ENCODE data around the gene AK9.
A peak's percentile ranks its signal among the peaks of the same experiment; 100 is the strongest.
"Not testable (repeated sequence)": the region's sequence is repeated elsewhere in the genome, so short reads cannot be mapped to it uniquely, and the experiment has no call there.

AK9 gene

DNA sequence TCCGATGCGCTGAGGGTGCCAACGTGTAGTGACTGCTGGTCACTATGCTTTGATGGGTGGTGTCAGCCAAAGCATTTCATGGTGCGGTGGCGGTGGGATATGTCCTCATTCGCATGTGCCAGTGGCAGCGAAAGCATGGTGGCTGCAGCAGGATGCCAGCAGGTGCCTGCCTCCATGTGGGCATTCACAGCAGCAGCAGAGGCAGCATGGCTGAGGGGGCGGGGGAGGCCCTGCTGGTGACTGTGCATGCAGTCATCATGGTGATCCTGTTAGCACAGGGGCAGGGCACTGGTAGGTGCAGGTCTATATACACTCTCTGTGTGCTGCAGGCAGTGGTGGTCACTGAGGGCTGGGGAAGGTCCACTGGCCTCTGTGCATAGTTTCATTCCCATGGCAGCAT is 22.1 kb upstream of the AK9 start:
- peaks cover 3% of the 10 kb centered on the region for H3K4me1 Mint-ChIP-seq (ENCODE audit: low read depth)
- H3K27me3 Mint-ChIP-seq = no peaks in the 10 kb centered on the region
- H3K27ac Mint-ChIP-seq = no peak overlapping the region
- peaks cover 10% of the 10 kb centered on the region for H3K36me3 Mint-ChIP-seq
- no peak overlapping the region for H3K4me3 Mint-ChIP-seq
- no peaks in the 10 kb centered on the region for H3K9me3 Mint-ChIP-seq (ENCODE audit: low read depth)

DNA sequence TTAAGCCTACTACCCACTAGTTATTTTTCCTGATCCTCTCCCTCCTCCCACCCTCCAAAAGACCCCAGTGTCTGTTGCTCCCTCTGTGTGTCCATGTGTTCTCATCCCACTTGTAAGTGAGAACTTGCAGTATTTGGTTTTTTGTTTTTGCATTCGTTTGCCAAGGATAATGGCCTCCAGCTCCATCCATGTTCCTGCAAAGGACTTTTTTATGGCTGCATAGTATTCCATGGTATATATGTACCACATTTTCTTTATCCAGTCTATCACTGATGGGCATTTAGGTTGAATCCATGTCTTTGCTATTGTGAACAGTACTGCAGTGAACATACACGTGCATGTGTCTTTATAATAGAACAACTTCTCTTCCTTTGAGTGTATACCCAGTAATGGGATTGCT is 17.1 kb upstream of the AK9 start:
- H3K27ac Mint-ChIP-seq; H3K4me3 Mint-ChIP-seq; H3K27me3 Mint-ChIP-seq; H3K9me3 Mint-ChIP-seq (ENCODE audit: low read depth); H3K36me3 Mint-ChIP-seq: not testable (repeated sequence)
- peaks cover 21% of the 10 kb centered on the region for H3K4me1 Mint-ChIP-seq (ENCODE audit: low read depth)

DNA sequence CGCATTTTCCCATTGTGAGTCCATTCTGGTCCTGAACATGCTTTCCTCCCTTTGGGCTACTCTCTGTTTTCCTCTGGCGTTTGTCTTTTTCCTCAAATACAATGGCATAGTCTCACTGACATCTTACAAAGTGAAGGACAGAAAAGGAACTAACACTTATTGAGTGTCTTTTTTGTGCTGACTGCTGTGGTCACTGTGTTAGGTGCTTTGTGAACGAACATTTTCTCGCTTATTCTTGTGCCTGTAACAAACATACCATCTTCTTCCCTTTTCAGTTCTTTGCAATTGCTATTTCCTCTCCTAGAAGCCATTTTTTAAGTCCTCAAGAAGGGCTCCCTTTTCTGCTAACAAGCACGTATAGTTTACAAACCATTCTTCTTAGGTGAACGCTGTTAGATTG is 15.5 kb upstream of the AK9 start:
- Mint-ChIP-seq H3K27me3 (no peaks in the 10 kb centered on the region), H3K4me1 (ENCODE audit: low read depth) (peaks cover 24% of the 10 kb centered on the region), H3K9me3 (ENCODE audit: low read depth) (no peaks in the 10 kb centered on the region), H3K36me3 (peaks cover 8% of the 10 kb centered on the region), H3K27ac (no peak overlapping the region), H3K4me3 (no peak overlapping the region)

DNA sequence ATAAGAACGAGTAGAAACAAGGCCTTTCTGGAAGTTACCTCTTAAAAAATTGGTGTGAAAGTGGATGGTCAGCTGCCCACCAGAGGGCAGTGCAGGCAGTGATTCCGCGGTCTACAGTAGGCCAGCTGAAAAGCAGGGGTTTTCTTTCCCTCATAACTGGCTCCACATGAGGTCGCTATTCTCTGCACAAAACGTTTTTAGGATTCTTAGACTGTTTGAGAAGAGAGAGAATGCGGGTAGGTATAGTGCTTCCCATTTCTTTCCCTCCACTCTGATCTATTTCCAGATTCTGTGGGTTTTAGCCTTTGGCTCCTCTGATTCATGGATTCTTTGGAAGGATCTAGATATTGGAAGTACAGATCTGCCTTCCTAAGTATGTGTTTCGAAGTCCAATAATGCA is 14.3 kb upstream of the AK9 start:
- H3K4me1 Mint-ChIP-seq (ENCODE audit: low read depth) = peaks cover 24% of the 10 kb centered on the region
- H3K27me3 Mint-ChIP-seq = no peaks in the 10 kb centered on the region
- H3K27ac Mint-ChIP-seq = peak overlapping the region; percentile 31
- no peak overlapping the region for H3K4me3 Mint-ChIP-seq
- peaks cover 8% of the 10 kb centered on the region for H3K36me3 Mint-ChIP-seq
- H3K9me3 Mint-ChIP-seq (ENCODE audit: low read depth) = no peaks in the 10 kb centered on the region

DNA sequence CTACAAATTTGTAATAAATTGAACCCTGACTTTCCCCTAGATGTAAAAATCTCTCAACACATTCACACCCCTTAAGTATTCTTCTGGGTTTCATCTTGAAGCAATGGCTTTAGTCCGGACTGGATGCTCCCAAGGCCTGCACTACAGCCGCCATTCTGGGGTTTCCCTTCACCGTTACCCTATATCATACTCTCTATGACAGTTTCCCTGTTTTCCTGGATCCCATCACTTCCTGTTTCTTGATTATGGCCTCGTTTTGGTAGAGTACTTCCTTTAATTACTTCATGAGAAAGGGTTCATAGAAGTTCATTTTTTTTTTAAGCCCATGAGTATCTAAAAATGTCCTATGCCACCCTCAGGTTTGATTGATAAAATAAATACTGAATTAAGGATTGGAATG is 11.8 kb upstream of the AK9 start:
- Mint-ChIP-seq H3K27ac (no peak overlapping the region), H3K36me3 (no peaks in the 10 kb centered on the region), H3K27me3 (no peaks in the 10 kb centered on the region), H3K4me1 (ENCODE audit: low read depth) (peaks cover 21% of the 10 kb centered on the region), H3K9me3 (ENCODE audit: low read depth) (no peaks in the 10 kb centered on the region), H3K4me3 (no peak overlapping the region)

DNA sequence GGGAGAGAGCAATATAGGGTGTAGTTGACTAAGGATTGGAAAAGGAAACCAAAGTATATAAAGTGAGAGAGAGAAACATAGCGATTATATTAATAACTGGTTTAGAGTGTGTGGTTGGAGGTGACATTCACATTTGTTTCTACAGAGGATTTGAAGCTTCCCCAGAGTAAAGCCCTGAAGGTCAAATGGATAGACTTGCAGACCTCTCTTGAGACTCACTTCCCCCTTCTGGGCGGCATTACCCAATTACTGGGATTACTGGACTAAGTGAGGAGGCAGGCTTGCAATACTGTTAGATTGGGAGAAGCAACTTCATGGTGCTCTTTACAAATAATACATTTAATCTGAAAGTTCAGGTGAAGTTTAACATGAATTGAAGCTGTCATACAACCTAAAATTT is 10.8 kb upstream of the AK9 start:
- Mint-ChIP-seq H3K36me3 (no peaks in the 10 kb centered on the region), H3K27me3 (no peaks in the 10 kb centered on the region), H3K4me3 (no peak overlapping the region), H3K4me1 (ENCODE audit: low read depth) (peaks cover 18% of the 10 kb centered on the region), H3K9me3 (ENCODE audit: low read depth) (no peaks in the 10 kb centered on the region), H3K27ac (no peak overlapping the region)

DNA sequence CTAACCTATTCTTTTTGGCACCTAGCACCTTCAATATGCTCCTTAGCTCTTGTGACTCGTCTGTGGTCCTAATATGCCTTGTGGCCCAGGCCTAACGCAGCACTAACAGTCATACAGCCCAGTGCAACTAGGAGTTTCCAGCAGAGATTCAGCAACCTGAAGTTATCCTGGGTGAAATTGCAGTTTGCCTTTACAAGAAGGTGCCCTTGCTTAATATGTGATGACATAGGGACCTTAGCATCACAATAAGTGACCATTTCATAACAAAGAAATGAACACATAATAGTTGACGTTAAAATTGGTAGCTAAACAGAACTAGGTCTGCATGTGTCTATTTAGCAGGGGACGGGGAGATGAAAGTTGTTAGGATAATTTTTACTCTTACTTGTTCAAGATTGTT is 10.2 kb upstream of the AK9 start:
- peaks cover 3% of the 10 kb centered on the region for H3K36me3 Mint-ChIP-seq
- H3K4me1 Mint-ChIP-seq (ENCODE audit: low read depth) = peaks cover 13% of the 10 kb centered on the region
- H3K9me3 Mint-ChIP-seq (ENCODE audit: low read depth) = no peaks in the 10 kb centered on the region
- no peak overlapping the region for H3K4me3 Mint-ChIP-seq
- H3K27me3 Mint-ChIP-seq = no peaks in the 10 kb centered on the region
- H3K27ac Mint-ChIP-seq = no peak overlapping the region

DNA sequence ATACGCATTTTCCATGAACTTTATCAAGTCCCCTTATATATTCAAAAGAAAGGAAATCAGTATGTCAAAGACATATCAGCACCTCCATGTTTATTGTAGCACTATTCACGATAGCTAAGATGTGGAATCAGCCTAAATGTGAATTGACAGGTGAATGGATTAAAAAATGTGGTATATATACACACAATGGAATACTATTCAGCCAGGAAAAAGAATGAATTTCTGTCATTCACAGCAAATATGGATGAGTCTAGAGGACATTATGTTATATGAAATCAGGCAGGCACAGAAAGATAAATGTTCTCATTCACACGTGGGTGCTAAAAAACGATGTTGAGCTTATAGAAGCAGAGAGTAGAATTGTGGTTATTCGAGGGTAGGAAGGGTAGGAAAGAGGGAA is 5.4 kb upstream of the AK9 start:
- H3K36me3 Mint-ChIP-seq = peaks cover 10% of the 10 kb centered on the region
- no peak overlapping the region for H3K4me3 Mint-ChIP-seq
- H3K27ac Mint-ChIP-seq = no peak overlapping the region
- H3K27me3 Mint-ChIP-seq = no peaks in the 10 kb centered on the region
- H3K4me1 Mint-ChIP-seq (ENCODE audit: low read depth) = peaks cover 14% of the 10 kb centered on the region
- H3K9me3 Mint-ChIP-seq (ENCODE audit: low read depth) = no peaks in the 10 kb centered on the region

DNA sequence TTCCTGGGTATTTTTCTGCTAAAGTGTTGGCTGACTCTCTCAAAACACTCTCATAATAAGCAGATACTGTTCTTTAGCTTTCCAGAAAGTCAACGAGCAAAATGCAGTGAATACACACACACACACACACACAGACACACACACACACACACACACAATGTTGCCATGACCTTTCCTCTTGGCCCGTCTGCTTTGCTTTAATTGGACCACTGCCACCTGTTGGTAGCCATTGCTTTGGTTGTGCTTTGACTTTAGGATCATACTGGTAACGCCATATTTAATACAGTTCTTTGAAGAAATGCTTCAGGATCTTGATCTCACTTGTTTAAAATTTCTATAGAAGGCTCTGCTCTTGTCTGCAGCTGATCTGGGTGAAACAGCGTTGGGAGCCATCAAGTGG is 4.5 kb upstream of the AK9 start:
- H3K36me3 Mint-ChIP-seq = peaks cover 10% of the 10 kb centered on the region
- no peaks in the 10 kb centered on the region for H3K9me3 Mint-ChIP-seq (ENCODE audit: low read depth)
- H3K4me3 Mint-ChIP-seq = no peak overlapping the region
- H3K4me1 Mint-ChIP-seq (ENCODE audit: low read depth) = peaks cover 16% of the 10 kb centered on the region
- no peaks in the 10 kb centered on the region for H3K27me3 Mint-ChIP-seq
- no peak overlapping the region for H3K27ac Mint-ChIP-seq

DNA sequence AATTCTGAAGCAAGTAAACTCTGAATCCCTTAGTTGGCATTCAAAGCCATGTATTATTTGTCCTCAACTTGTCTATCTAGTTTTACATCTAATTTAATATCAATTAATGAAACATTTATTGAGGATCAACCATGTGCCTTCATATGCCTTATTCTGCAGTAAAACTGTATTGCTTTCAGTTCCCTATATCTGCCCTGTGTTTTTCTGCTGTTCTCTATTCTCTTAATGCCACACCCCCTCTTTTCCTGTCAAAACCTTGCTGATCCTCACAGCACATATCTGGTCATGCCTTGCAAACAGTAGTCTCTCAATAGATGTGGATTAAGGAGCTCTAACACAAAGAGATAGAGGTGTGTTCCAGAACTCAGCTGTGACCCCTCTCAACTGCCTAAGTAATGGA is 2.1 kb upstream of the AK9 start:
- Mint-ChIP-seq H3K4me3 (no peak overlapping the region), H3K27me3 (no peaks in the 10 kb centered on the region), H3K36me3 (peaks cover 10% of the 10 kb centered on the region), H3K9me3 (ENCODE audit: low read depth) (no peaks in the 10 kb centered on the region), H3K27ac (no peak overlapping the region), H3K4me1 (ENCODE audit: low read depth) (peaks cover 31% of the 10 kb centered on the region)

DNA sequence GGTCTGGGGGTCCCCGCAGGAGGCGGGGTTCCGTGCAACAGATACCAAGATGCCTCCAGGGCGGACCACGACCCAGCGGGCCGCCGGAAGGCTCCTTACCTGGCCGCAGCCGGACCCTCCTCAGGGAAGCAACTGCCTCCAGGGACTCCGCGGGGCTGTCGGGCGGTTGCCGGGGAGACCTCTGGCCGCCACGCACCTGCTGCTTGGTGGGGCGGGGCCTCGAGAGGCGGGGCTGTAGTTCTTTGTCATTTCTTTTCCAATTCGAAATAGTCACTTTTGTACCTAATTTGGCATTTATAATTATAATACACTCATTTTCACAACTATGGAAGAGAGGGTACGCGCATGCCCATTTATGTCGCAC is 647 bp downstream of the AK9 start:
- Mint-ChIP-seq H3K4me3 (peak overlapping the region; percentile 97), H3K27me3 (no peaks in the 10 kb centered on the region), H3K4me1 (ENCODE audit: low read depth) (peaks cover 48% of the 10 kb centered on the region), H3K27ac (peak overlapping the region; percentile 97), H3K9me3 (ENCODE audit: low read depth) (no peaks in the 10 kb centered on the region), H3K36me3 (no peaks in the 10 kb centered on the region)

DNA sequence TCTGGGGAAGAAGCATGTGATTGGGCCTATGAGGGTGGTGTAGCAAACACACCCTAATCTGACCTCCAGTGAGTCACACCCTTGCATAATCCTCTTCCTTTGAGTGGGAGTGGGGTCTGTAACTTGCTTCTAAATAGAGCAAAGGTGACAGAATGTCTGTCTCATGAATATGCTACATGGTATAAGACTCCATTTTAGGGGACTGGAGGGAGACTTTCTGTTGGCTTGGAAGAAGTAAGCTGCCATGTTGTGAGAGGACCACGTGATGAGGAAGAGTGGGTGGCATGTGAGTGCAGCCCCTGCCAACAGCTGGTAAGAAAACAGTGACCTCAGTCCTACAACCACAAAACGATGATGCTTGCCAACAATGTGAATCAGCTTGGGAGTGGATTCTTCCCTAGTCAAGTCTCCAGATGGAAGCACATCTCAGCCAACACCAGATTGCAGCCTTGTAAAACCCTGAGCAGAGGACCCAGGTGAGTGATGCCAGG is 3.7 kb downstream of the AK9 start:
- Mint-ChIP-seq H3K4me3 (peak overlapping the region; percentile 8), H3K9me3 (ENCODE audit: low read depth) (no peaks in the 10 kb centered on the region), H3K27ac (peak overlapping the region; percentile 91), H3K36me3 (peaks cover 2% of the 10 kb centered on the region), H3K27me3 (no peaks in the 10 kb centered on the region), H3K4me1 (ENCODE audit: low read depth) (peaks cover 42% of the 10 kb centered on the region)

DNA sequence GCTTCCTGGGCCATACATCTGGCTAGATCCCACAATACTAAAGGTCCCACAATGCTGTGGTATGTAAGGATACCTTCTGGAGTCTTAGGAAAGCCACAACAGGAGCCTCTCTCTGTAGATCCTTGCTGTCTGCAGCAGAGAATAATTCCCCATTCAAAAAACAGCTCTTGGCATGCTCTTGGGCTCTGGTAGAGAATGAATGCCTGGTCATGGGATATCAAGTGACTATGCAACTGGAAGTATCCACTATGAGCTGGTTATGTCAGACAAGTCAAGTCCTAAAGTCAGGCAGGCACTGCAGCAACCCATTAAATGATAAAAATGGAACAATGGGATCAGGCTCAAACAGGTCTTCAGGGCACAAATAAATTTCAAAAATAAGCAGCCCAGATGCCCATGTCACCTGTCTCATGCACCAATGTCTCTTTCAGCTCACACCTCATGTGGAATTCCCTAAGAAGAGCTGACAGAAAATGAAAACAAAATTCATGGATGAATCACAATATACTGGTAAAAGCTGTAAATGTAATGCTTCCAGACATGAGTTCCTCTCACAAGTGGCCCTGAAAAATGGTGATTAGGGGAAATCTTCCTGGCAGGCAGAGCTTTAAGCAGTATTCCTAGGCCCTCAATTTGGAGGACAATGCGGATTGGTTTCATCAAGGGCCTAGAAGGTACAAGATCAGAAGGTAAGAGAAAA is 4.3 kb downstream of the AK9 start:
- peaks cover 4% of the 10 kb centered on the region for H3K36me3 Mint-ChIP-seq
- no peaks in the 10 kb centered on the region for H3K9me3 Mint-ChIP-seq (ENCODE audit: low read depth)
- H3K27me3 Mint-ChIP-seq = no peaks in the 10 kb centered on the region
- H3K4me3 Mint-ChIP-seq = no peak overlapping the region
- H3K27ac Mint-ChIP-seq = peak overlapping the region; percentile 91
- H3K4me1 Mint-ChIP-seq (ENCODE audit: low read depth) = peaks cover 38% of the 10 kb centered on the region

DNA sequence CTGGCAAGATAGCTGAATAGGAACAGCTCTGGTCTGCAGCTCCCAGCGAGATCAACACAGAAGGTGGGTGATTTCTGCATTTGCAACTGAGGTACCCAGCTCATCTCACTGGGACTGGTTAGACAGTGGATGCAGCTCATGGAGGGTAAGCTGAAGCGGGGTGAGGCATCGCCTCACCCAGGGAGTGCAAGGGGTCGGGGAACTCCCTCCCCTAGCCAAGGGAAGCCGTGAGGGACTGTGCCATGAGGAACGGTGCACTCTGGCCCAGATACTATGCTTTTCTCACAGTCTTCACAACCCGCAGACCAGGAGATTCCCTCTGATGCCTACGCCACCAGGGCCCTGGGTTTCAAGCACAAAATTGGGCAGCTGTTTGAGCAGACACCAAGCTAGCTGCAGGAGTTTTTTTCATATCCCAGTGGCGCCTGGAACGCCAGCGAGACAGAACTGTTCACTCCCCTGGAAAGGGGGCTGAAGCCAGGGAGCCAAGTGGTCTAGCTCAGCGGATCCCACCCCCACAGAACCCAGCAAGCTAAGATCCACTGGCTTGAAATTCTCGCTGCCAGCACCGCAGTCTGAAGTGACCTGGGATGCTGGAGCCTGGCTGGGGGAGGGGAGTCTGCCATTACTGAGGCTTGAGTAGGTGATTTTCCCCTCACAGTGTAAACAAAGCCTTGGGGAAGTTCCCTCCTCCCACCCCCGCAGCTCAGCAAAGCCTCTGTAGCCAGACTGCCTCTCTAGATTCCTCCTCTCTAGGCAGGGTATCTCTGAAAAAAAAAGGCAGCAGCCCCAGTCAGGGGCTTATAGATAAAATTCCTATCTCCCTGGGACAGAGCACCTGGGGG is 12.1 kb downstream of the AK9 start:
- not testable (repeated sequence) for H3K4me1 Mint-ChIP-seq (ENCODE audit: low read depth); H3K27me3 Mint-ChIP-seq; H3K4me3 Mint-ChIP-seq; H3K27ac Mint-ChIP-seq; H3K9me3 Mint-ChIP-seq (ENCODE audit: low read depth)
- H3K36me3 Mint-ChIP-seq = peaks cover 21% of the 10 kb centered on the region

DNA sequence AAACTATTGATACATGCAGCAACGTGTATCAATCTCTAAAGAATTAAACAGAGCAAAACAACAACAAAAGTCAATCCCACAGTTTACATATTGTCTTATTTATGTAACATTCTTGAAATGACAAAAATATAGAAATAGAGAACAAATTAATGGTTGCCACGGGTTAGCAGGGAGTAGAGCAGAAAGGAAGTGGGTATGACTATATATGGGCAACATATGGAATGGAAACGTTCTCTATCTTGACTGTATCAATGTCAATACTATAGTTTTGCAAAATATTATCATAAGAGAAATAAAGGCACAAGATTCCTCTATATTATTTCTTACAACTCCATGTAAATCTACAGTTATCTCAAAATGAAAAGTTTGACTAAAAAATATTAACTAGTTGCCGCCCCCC is 12.8 kb downstream of the AK9 start:
- Mint-ChIP-seq H3K4me1 (ENCODE audit: low read depth) (peaks cover 4% of the 10 kb centered on the region), H3K36me3 (peaks cover 23% of the 10 kb centered on the region), H3K4me3 (no peak overlapping the region), H3K27me3 (no peaks in the 10 kb centered on the region), H3K27ac (no peak overlapping the region), H3K9me3 (ENCODE audit: low read depth) (peaks cover 4% of the 10 kb centered on the region)

DNA sequence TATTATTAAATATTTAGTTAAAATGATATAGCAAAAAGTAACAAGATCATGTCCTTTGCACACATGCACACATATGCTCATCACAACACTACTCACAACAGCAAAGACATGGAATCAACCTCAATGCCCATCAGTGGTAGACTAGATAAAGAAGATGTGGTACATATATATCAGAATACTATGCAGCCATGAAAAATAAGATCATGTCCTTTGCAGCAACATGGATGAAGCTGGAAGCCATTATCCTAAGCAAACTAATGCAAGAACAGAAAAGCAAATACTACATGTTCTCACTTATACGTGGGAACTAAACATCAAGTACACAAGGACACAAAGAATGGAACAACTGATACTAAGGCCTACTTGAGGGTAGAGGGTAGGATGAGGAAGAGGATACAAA is 14.3 kb downstream of the AK9 start:
- Mint-ChIP-seq H3K36me3 (peaks cover 20% of the 10 kb centered on the region), H3K27ac (no peak overlapping the region), H3K9me3 (ENCODE audit: low read depth) (peaks cover 4% of the 10 kb centered on the region), H3K27me3 (no peaks in the 10 kb centered on the region), H3K4me3 (no peak overlapping the region), H3K4me1 (ENCODE audit: low read depth) (peaks cover 3% of the 10 kb centered on the region)
